NCI-H526 (cell line): ENCODE measurements around the gene FMO1.
"Not testable (repeated sequence)": the region's sequence is repeated elsewhere in the genome, so short reads cannot be mapped to it uniquely, and the experiment has no call there.

Source experiments
- DNase-seq, 2 experiments: peaks; one replicate each; lab custom pipeline; 2025; lab: John Stamatoyannopoulos, UW

The FMO1 gene

GRCh38 chr1:171248302-171248701 is at the start of gene FMO1:
Gene FMO1 (plus strand): TSS chr1:171248494. CDS start chr1:171258088, 9,594 bp downstream.
- no peak for DNase-seq

DNA sequence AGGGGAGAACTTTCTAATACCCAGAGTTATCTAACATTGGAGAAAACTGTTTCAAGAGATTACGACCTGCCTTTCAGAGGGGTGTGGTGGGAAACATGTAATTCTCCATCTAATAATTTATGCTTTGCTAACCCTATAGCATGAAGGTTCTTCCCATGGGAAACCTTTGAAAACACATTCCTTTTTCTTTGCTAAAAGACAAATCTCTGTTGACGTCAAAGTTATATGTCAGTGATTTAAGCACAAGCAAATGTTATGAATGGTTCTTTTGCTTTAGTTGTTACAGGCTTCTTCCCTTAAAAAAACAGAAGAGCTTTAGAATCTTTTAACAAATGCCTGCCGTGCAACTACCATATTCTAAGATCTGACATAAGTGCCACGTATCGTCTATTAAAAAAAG is 44.0 kb upstream of the FMO1 start:
- DNase-seq, result no peak

- DNase-seq, result no peak
These were observed 41.9 kb upstream of the FMO1 start for GRCh38 chr1:171206204-171206977.

GRCh38 chr1:171206978-171207355 is 41.3 kb upstream of the FMO1 start:
- DNase-seq, result no peak

DNA sequence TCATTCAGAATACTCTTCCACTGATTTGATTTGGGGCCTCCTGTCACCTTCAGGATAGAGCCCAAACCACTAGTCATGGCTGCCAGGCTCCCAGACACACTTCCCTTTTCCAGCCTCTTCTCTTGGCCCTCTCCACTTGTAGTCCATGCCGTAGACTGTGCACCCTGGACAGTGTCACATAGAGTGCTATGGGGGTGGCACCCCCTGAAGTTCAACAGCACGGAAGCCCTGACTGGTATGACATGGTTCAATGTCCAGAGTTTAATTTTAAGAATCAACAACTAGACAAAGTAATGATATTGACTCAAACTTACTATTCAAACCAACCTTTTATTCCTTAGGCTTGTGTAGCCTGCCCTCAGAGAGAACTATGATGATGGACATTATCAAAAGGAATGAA is 40.9 kb upstream of the FMO1 start:
- DNase-seq, result no peak

DNA sequence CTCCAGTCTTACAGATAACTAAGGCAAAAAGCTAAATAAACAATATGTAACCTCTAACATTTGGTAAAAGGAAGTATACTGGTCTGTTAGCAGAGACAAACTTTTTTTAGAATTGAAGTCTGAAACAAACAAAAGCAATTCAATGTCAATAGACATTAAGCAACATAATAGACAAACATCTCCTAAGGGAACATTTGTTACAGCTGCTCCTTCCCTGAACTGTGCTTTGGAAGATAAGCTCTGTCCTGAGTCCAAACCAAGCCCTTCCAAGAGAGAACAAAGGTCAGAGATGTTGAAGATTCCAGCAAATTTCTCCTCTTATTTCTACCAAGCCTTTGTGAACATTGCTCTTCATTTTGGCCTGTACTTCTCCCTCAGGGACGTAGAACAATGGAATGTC is 37.9 kb upstream of the FMO1 start:
- DNase-seq, result no peak

GRCh38 chr1:171212607-171213351 is 35.5 kb upstream of the FMO1 start:
- no peak for DNase-seq

GRCh38 chr1:171213559-171214454 is 34.5 kb upstream of the FMO1 start:
- no peak for DNase-seq

- DNase-seq, result no peak
These were observed 30.4 kb upstream of the FMO1 start for GRCh38 chr1:171217658-171218443.

DNA sequence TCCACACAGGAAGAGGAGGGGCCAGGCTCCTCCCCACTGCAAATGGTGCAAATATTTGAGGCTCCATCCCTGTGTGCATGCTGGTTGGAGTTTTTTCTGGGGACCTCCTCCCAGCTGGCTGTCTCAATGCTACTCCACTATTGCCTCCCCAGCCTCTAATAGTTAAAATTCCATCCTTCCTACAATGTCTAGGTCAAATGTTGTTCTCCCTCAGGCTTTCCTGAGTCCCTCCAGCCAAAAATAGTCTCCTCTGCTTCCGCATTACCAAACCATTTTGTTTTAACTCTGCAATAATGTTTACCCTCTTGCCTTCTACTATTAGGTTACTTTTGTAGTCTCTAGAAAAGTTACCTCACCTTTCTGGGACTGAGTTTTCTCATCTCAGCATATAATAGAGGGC is 29.6 kb upstream of the FMO1 start:
- no peak for DNase-seq

GRCh38 chr1:171219346-171220080 is 28.8 kb upstream of the FMO1 start:
- DNase-seq, result no peak

GRCh38 chr1:171220081-171220420 is 28.2 kb upstream of the FMO1 start:
- DNase-seq, result no peak

GRCh38 chr1:171220581-171221054 is 27.7 kb upstream of the FMO1 start:
- DNase-seq, result no peak

DNA sequence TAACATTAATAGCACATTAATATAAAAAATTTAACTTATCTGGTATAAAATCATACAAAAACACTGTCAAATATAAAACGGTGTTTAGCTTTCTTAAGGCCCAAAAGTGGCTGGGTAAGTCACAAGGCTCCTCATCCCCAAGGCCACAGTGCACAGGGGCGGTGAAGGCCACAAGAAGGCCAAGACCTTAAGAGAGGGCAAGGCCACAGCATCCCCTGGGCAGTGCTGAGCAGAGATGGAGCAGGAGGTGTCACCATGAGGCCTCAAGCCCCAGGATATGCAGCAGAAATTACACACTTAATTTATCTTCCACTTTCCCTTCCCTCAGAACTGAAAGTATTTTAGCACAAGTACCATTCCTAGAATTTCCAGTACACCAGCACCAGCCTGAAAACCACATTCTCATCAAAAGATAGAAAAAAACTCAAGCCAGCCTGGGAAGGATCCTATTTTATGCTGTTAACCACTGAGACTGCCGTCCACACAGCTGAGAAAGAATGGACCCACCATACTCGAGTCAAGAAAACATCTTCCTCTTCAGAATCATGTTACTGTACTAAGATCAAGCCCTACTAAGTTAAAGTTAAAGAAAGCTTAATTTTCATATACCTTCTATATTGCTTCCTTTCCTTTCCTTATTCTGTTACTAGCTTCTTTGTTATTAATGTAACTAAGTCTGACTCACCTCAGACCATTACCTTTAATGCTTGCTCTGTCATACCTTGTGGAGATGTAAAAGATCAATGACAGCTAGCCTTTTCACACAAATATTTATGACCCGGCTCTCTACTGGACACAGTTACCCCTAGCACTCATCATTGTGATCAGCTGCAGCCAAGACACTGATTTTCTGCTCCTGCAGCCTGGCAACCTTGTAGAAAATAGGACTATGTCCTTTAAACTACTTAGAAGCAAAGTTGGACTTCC is 26.4 kb upstream of the FMO1 start:
- no peak for DNase-seq

DNA sequence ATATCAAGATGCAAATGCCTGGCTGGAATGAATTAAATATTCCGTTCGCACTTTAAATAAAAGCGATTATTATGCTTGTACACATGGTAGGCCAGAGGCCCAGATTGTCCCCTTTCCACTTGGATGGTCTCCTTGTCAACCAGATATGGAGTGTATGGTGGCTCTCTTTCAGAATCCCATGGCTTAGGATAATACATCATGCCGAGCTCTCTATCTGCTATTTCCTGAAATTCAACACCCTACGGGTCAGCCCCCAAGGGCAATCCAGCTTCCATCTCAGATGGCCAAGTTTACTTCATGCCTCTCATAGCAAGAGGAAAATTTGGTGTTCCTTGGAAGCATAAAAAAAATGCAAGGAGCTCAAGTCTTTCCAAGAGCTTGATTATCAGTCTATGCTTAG is 25.4 kb upstream of the FMO1 start:
- peak in 1 of 2 experiments; percentile 7 for DNase-seq

- DNase-seq, result not testable (repeated sequence)
These were observed 24.0 kb upstream of the FMO1 start for GRCh38 chr1:171224257-171224656.

- peak; percentile 81 to 92 for DNase-seq
These were observed 21.4 kb upstream of the FMO1 start for GRCh38 chr1:171226747-171227370.

- no peak for DNase-seq
These were observed 17.0 kb upstream of the FMO1 start for GRCh38 chr1:171231326-171231725.

GRCh38 chr1:171233183-171233582 is 15.1 kb upstream of the FMO1 start:
- no peak for DNase-seq
